Spleen (tissue), 7 donors: ENCODE data around the gene MBNL3.

ENCODE experiments used
- POLR2A ChIP-seq, 3 donors: fragments of 450-650 bp; IDR thresholded peaks; one replicate each; pipeline ENCODE4 v1.5.1; 2017; ENCODE audit warnings: antibody characterized with exemption in 3 of 3, mild to moderate bottlenecking in 1 of 3
- TF ChIP-seq, protein P1 (sequence below), 11 experiments: fragments of 200-600 bp in 7 of 11; fragments of 450-650 bp in 4 of 11; sonication (generic) in 4 of 11; IDR thresholded peaks in 8 of 11; conservative IDR thresholded peaks in 3 of 11; 1 replicate in 7 of 11; 2 replicates in 4 of 11; pipeline versions ENCODE4 v1.4.0 to v1.8.0; 2016 to 2021; ENCODE audit warnings: antibody characterized with exemption in 11 of 11, inconsistent platforms in 4 of 11, mild to moderate bottlenecking in 1 of 11
- donor health status: DM: no; HTN: no; CAD: no; lungs with moderate emphysema.
- donor health status: DM: no; HTN: no; CAD: no.
- donor health status: DM: no; HTN: no; CAD: no.

DNA sequence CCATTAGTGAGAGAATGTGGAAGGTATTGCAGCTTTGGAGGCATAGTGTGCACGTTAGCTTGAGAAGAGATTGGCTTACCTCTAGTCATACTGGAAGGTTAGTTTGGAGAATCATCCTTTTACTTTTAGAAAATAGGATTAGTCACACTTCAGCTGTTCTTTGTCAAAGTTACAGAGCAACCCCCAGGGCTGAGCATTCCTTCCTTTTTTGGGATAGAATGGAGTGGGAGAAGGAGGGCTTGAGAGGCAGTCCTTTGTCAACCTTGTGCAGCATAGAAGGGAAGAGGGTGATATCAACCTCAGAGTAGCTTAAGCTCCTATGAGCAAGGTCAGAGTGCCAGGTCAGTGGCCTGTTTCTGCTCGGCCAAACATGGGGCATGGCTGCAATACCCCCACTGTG is 8.6 kb upstream of the MBNL3 start:
- TF ChIP-seq POLR2A (IDR thresholded peaks at IDR 0.05), result no peak
- TF ChIP-seq, protein P1, sequence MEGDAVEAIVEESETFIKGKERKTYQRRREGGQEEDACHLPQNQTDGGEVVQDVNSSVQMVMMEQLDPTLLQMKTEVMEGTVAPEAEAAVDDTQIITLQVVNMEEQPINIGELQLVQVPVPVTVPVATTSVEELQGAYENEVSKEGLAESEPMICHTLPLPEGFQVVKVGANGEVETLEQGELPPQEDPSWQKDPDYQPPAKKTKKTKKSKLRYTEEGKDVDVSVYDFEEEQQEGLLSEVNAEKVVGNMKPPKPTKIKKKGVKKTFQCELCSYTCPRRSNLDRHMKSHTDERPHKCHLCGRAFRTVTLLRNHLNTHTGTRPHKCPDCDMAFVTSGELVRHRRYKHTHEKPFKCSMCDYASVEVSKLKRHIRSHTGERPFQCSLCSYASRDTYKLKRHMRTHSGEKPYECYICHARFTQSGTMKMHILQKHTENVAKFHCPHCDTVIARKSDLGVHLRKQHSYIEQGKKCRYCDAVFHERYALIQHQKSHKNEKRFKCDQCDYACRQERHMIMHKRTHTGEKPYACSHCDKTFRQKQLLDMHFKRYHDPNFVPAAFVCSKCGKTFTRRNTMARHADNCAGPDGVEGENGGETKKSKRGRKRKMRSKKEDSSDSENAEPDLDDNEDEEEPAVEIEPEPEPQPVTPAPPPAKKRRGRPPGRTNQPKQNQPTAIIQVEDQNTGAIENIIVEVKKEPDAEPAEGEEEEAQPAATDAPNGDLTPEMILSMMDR (IDR thresholded peaks at IDR 0.05 in 8 of 11, conservative IDR thresholded peaks at IDR 0.05 in 3 of 11), result no peak
